HepG2 (cell line): Measurements from ENCODE around the gene INTS15. TPM values are rescaled to one million over a fixed set of nuclear protein-coding genes. Genes with fewer than 3 reads are reported as not detected.

Source experiments
- ATAC-seq: fragments of 200-7000 bp; cut with Tn5 transposase; 3 replicates; pipeline ENCODE4 v1.9.1; 2020; ENCODE audit warnings: mild to moderate bottlenecking, moderate library complexity
- BruUV-seq: library from RNA; stranded (reverse); fragments of 400-500 nt; replicated peaks from 2 replicates; lab custom pipeline; 2021; lab: Mats Ljungman, UMichigan
- CTCF ChIA-PET: fragments of 300-600 bp; formaldehyde crosslinking; extraction: SDS; loops from one replicate; lab custom pipeline; 2021; ENCODE audit warnings: low total read pairs, inconsistent platforms, low intra/inter-chr PET ratio; lab: Yijun Ruan, JAX
- POLR2A ChIA-PET: fragments of 350-600 bp; sonication (Branson Sonifier 250); formaldehyde crosslinking; loops from one replicate; lab custom pipeline; 2020; ENCODE audit warnings: antibody characterized with exemption, inconsistent platforms; lab: Yijun Ruan, JAX
- DNase-seq: peaks from one replicate; pipeline ENCODE4 v3.0.0-alpha.2; 2015; ENCODE audit warnings: low spot score
- FAIRE-seq: peaks from 3 replicates; lab custom pipeline; 2011; peaks lifted over from hg19 to GRCh38; lab: Jason Lieb, UNC
- H2AFZ ChIP-seq: one replicate; pipeline ENCODE4 v1.6.1; 2011; ENCODE audit warnings: low read length, inconsistent platforms
- H3K27ac ChIP-seq: fragments of 300-600 bp; 3 replicates; pipeline ENCODE4 v1.8.0; 2011; ENCODE audit warnings: mixed run types, mild to moderate bottlenecking, mixed read lengths, low read length, inconsistent platforms; ENCODE audit not compliant: insufficient read depth; ENCODE audit errors: extremely low read length
- H3K27me3 ChIP-seq, 2 experiments: fragments of 200-600 bp in 1 of 2; 2 replicates in 1 of 2; 3 replicates in 1 of 2; pipeline versions ENCODE4 v1.6.0 to v1.8.0; 2011; ENCODE audit warnings: low read length in 2 of 2, mild to moderate bottlenecking in 2 of 2, moderate library complexity in 2 of 2, inconsistent platforms in 1 of 2; ENCODE audit not compliant: insufficient read depth in 2 of 2, control insufficient read depth in 1 of 2
- H3K36me3 ChIP-seq, 2 experiments: fragments of 200-600 bp in 1 of 2; replicated peaks in 1 of 2; 2 replicates in 1 of 2; 3 replicates in 1 of 2; pipeline versions ENCODE4 v1.5.1 to v1.8.0; 2011; ENCODE audit warnings: low read length in 2 of 2, inconsistent platforms in 1 of 2; ENCODE audit not compliant: insufficient read depth in 2 of 2, control insufficient read depth in 1 of 2
- H3K4me1 ChIP-seq: 2 replicates; pipeline ENCODE4 v1.5.1; 2012; ENCODE audit warnings: low read length, inconsistent platforms; ENCODE audit not compliant: insufficient read depth
- H3K4me2 ChIP-seq: 2 replicates; pipeline ENCODE4 v1.6.0; 2011; ENCODE audit warnings: low read depth, low read length, inconsistent platforms
- H3K4me3 ChIP-seq, 3 experiments: fragments of 200-600 bp in 1 of 3; sonication (generic), shearing (Covaris generic) in 1 of 3; replicated peaks in 1 of 3; 2 replicates each; pipeline ENCODE4 v1.5.1; 2011 to 2016; ENCODE audit warnings: low read length in 3 of 3, inconsistent platforms in 2 of 3, low read depth in 2 of 3, mild to moderate bottlenecking in 2 of 3, control low read depth in 1 of 3, mixed read lengths in 1 of 3; ENCODE audit not compliant: insufficient read depth in 1 of 3
- H3K79me2 ChIP-seq: one replicate; pipeline ENCODE4 v1.6.1; 2011; ENCODE audit warnings: low read length, inconsistent platforms; ENCODE audit not compliant: insufficient read depth
- H3K9ac ChIP-seq: 2 replicates; pipeline ENCODE4 v1.6.0; 2011; ENCODE audit warnings: mild to moderate bottlenecking, low read depth, low read length, inconsistent platforms; ENCODE audit not compliant: insufficient read depth
- H3K9me3 ChIP-seq: 2 replicates; pipeline ENCODE4 v1.5.1; 2012; ENCODE audit warnings: mild to moderate bottlenecking, low read length
- H4K20me1 ChIP-seq: 2 replicates; pipeline ENCODE4 v1.6.0; 2011; ENCODE audit warnings: inconsistent platforms, mild to moderate bottlenecking, low read length, moderate library complexity; ENCODE audit not compliant: insufficient read depth
- DPF2 ChIP-seq: sonication (generic); formaldehyde crosslinking; IDR thresholded peaks from 2 replicates; pipeline ENCODE4 v1.4.0; 2020; ENCODE audit warnings: mild to moderate bottlenecking, low read depth, missing genetic modification reagents, borderline replicate concordance
- ISX ChIP-seq: sonication (generic); formaldehyde crosslinking; conservative IDR thresholded peaks from 2 replicates; pipeline ENCODE4 v1.5.0; 2020; ENCODE audit warnings: missing genetic modification reagents
- KLF9 ChIP-seq: IDR thresholded peaks from 2 replicates; pipeline ENCODE4 v1.6.1; 2016; ENCODE audit warnings: low read depth
- MAFK ChIP-seq, 2 experiments: IDR thresholded peaks in 1 of 2; conservative IDR thresholded peaks in 1 of 2; 2 replicates each; pipeline ENCODE4 v1.6.1; 2011; ENCODE audit warnings: improper control_type of control experiment in 2 of 2, low read length in 2 of 2
- PBX3 ChIP-seq: sonication (generic); formaldehyde crosslinking; IDR thresholded peaks from 2 replicates; pipeline ENCODE4 v1.8.1; 2023; ENCODE audit warnings: missing genetic modification reagents, inconsistent platforms, borderline replicate concordance
- PRPF4 ChIP-seq: fragments of 200-400 bp; formaldehyde crosslinking; IDR thresholded peaks from 2 replicates; pipeline ENCODE4 v1.6.1; 2016; ENCODE audit warnings: low read length, low read depth; ENCODE audit not compliant: poor library complexity, severe bottlenecking
- ZEB1 ChIP-seq: IDR thresholded peaks from 2 replicates; pipeline ENCODE4 v1.6.1; 2012; ENCODE audit warnings: mild to moderate bottlenecking, low read depth, inconsistent platforms; ENCODE audit not compliant: insufficient replicate concordance
- ZNF264 ChIP-seq: sonication (generic); formaldehyde crosslinking; IDR thresholded peaks from 2 replicates; pipeline ENCODE4 v1.4.0; 2020; ENCODE audit warnings: missing genetic modification reagents
- ZNF776 ChIP-seq: sonication (generic); formaldehyde crosslinking; IDR thresholded peaks from 2 replicates; pipeline ENCODE4 v1.4.0; 2020; ENCODE audit warnings: mild to moderate bottlenecking, missing genetic modification reagents
- WGBS: methylation state at CpG from one replicate; pipeline ENCODE4 v1.1.6; 2017; ENCODE audit warnings: low lambda C conversion rate; 5-methylcytosine and 5-hydroxymethylcytosine counted together
- in situ Hi-C: cut with HindIII; loops from 2 replicates; pipeline ENCODE4 v1.10.0; 2017; ENCODE audit warnings: low pct_unique_long_range_greater_than_20kb; ENCODE audit not compliant: extremely low pct_ligation_motif_present
- intact Hi-C: fragments of 100-400 bp; cut with micrococcal nuclease; formaldehyde crosslinking; loops from one replicate; pipeline ENCODE4 v1.10.0; 2022; ENCODE audit not compliant: unreplicated experiment
- polyA plus RNA-seq, 8 experiments: library from polyadenylated mRNA; depleted of rRNA in 3 of 8; stranded (reverse) in 7 of 8; unstranded in 1 of 8; fragments of >200 nt; fragmentation: Illumina TruSeq in 4 of 8; extraction: Trizol in 4 of 8; gene quantifications; 2 replicates each; pipeline versions ENCODE4 v1.2.1 to v1.2.3, GENCODE V29; 2011 to 2016; ENCODE audit warnings: low read depth in 4 of 8, missing spikeins in 1 of 8, mixed read lengths in 1 of 8; ENCODE audit not compliant: insufficient read depth in 1 of 8
- total RNA-seq, 5 experiments: library from RNA; depleted of rRNA; stranded (reverse); fragments of >200 nt; fragmentation: Illumina TruSeq; extraction: Trizol; gene quantifications; 2 replicates each; pipeline ENCODE4 v1.2.3, GENCODE V29; 2016; ENCODE audit warnings: low read depth in 1 of 5
- TF ChIP-seq, protein P1 (sequence below): sonication (generic); formaldehyde crosslinking; IDR thresholded peaks from 2 replicates; pipeline ENCODE4 v1.5.1; 2020; ENCODE audit warnings: mild to moderate bottlenecking, missing genetic modification reagents, moderate library complexity
- TF ChIP-seq, protein P2 (sequence below): sonication (generic); formaldehyde crosslinking; IDR thresholded peaks from 2 replicates; pipeline ENCODE4 v1.4.0; 2020; ENCODE audit warnings: missing genetic modification reagents, borderline replicate concordance

The INTS15 gene
- total and polyA plus RNA-seq, 2 of the 13 experiments (the other 11 are each of a cell fraction or from before 2014, with no cell fraction given), result 16.3 to 25.7 TPM

DNA sequence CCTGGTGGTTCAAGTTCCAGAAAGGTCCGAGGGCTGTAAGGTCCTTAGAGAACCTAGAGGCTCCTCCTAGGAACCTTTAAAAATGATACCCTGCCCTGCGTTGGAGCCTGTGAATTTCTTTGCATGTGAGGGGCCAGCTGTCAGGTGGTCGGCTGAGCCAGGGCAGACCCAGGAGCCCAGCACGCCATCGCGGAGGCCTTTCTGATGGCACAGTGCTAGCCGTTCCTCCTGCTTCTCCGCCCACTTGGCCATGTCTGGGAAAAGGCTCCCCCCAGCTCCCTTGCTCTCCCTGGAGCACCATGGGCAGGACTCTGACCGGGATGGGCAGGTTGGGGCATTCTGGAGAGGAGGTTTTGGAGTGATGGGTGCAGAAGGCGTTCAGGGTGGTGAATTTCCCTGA lies 54.9 kb downstream of the INTS15 start:
- BruUV-seq, result no TSS peak
- intact Hi-C loops (no loop called here), in situ Hi-C loops (no loop called here)
- no peaks in the 10 kb centered on the region for H3K27me3 ChIP-seq
- no peaks in the 10 kb centered on the region for H4K20me1 ChIP-seq
- ChIA-PET CTCF (no interaction called here), POLR2A (no interaction called here)
- no peaks in the 10 kb centered on the region for H3K9me3 ChIP-seq
- H2AFZ ChIP-seq, result no peak overlapping the region
- no peak overlapping the region for H3K4me2 ChIP-seq
- H3K9ac ChIP-seq, result no peak overlapping the region
- H3K36me3 ChIP-seq, result peaks cover 22 to 44% of the 10 kb centered on the region in 2 experiments; a peak in 4 of 5 replicates
- TF ChIP-seq MAFK (conservative IDR thresholded peaks at IDR 0.05 in 1 of 2, IDR thresholded peaks at IDR 0.05 in 1 of 2; ENCODE audit: low read length in 2 of 2) (no peak), KLF9 (CRISPR knock-in tag) (no peak), PRPF4 (no peak), ZEB1 (no peak), ZNF264 (CRISPR knock-in tag) (no peak), PBX3 (CRISPR knock-in tag) (no peak), ZNF776 (CRISPR knock-in tag) (no peak), DPF2 (CRISPR knock-in tag) (no peak), ISX (CRISPR knock-in tag) (no peak)
- TF ChIP-seq, protein P1, sequence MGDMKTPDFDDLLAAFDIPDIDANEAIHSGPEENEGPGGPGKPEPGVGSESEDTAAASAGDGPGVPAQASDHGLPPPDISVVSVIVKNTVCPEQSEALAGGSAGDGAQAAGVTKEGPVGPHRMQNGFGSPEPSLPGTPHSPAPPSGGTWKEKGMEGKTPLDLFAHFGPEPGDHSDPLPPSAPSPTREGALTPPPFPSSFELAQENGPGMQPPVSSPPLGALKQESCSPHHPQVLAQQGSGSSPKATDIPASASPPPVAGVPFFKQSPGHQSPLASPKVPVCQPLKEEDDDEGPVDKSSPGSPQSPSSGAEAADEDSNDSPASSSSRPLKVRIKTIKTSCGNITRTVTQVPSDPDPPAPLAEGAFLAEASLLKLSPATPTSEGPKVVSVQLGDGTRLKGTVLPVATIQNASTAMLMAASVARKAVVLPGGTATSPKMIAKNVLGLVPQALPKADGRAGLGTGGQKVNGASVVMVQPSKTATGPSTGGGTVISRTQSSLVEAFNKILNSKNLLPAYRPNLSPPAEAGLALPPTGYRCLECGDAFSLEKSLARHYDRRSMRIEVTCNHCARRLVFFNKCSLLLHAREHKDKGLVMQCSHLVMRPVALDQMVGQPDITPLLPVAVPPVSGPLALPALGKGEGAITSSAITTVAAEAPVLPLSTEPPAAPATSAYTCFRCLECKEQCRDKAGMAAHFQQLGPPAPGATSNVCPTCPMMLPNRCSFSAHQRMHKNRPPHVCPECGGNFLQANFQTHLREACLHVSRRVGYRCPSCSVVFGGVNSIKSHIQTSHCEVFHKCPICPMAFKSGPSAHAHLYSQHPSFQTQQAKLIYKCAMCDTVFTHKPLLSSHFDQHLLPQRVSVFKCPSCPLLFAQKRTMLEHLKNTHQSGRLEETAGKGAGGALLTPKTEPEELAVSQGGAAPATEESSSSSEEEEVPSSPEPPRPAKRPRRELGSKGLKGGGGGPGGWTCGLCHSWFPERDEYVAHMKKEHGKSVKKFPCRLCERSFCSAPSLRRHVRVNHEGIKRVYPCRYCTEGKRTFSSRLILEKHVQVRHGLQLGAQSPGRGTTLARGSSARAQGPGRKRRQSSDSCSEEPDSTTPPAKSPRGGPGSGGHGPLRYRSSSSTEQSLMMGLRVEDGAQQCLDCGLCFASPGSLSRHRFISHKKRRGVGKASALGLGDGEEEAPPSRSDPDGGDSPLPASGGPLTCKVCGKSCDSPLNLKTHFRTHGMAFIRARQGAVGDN (CRISPR knock-in tag), result no peak
- TF ChIP-seq, protein P2, sequence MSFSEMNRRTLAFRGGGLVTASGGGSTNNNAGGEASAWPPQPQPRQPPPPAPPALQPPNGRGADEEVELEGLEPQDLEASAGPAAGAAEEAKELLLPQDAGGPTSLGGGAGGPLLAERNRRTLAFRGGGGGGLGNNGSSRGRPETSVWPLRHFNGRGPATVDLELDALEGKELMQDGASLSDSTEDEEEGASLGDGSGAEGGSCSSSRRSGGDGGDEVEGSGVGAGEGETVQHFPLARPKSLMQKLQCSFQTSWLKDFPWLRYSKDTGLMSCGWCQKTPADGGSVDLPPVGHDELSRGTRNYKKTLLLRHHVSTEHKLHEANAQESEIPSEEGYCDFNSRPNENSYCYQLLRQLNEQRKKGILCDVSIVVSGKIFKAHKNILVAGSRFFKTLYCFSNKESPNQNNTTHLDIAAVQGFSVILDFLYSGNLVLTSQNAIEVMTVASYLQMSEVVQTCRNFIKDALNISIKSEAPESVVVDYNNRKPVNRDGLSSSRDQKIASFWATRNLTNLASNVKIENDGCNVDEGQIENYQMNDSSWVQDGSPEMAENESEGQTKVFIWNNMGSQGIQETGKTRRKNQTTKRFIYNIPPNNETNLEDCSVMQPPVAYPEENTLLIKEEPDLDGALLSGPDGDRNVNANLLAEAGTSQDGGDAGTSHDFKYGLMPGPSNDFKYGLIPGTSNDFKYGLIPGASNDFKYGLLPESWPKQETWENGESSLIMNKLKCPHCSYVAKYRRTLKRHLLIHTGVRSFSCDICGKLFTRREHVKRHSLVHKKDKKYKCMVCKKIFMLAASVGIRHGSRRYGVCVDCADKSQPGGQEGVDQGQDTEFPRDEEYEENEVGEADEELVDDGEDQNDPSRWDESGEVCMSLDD, result no peak
- peaks cover 10% of the 10 kb centered on the region; the same call in 1 of the 2 replicates for H3K4me1 ChIP-seq
- FAIRE-seq, result no peak
- no peak overlapping the region for H3K27ac ChIP-seq
- DNase-seq, result no peak
- H3K79me2 ChIP-seq, result no peaks in the 10 kb centered on the region
- ATAC-seq, result no peak
- 100% methylated on average over 5 of the region's 10 CpGs for WGBS
- no peak overlapping the region for H3K4me3 ChIP-seq
